Neural progenitor cell (in vitro differentiated cells): ENCODE results near the gene SPATA13.

Experiments
- EZH2 ChIP-seq: fragments of 200-600 bp; sonication (generic); IDR thresholded peaks from 2 replicates; pipeline ENCODE4 v1.6.1; 2017; ENCODE audit warnings: antibody characterized with exemption, mild to moderate bottlenecking, moderate library complexity
- TF ChIP-seq, protein P1 (sequence below): fragments of 200-600 bp; sonication (generic); IDR thresholded peaks from 2 replicates; pipeline ENCODE4 v1.5.1; 2017; ENCODE audit warnings: antibody characterized with exemption, mild to moderate bottlenecking

DNA sequence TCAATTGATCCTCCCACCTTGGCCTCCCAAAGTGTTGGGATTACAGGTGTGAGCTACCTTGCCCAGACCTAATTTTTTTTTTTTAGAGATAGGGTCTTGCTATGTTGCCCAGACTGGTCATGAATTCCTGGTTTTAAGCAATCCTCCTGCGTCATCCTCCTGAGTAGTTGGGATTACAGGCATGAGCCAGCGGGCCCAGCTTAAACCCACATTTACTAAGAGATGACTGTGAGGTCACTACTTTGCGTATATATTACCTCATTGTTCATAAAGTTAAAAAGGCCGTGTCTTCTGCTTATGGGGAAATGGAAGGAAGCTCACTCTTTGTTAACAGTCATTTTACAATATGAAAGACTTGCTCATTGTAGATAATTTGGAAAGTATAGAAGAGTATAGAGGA, 109.3 kb downstream of the SPATA13 start:
- TF ChIP-seq, protein P1, sequence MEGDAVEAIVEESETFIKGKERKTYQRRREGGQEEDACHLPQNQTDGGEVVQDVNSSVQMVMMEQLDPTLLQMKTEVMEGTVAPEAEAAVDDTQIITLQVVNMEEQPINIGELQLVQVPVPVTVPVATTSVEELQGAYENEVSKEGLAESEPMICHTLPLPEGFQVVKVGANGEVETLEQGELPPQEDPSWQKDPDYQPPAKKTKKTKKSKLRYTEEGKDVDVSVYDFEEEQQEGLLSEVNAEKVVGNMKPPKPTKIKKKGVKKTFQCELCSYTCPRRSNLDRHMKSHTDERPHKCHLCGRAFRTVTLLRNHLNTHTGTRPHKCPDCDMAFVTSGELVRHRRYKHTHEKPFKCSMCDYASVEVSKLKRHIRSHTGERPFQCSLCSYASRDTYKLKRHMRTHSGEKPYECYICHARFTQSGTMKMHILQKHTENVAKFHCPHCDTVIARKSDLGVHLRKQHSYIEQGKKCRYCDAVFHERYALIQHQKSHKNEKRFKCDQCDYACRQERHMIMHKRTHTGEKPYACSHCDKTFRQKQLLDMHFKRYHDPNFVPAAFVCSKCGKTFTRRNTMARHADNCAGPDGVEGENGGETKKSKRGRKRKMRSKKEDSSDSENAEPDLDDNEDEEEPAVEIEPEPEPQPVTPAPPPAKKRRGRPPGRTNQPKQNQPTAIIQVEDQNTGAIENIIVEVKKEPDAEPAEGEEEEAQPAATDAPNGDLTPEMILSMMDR: no peak
- no peak for TF ChIP-seq EZH2
